NCI-H69 (cell line): ENCODE results near the gene ZHX3.

Source experiments
- DNase-seq: peaks from one replicate; lab custom pipeline; 2025; lab: John Stamatoyannopoulos, UW

The ZHX3 gene

GRCh38 chr20:41293269-41294037, 24.1 kb downstream of the ZHX3 start:
- DNase-seq = no peak

DNA sequence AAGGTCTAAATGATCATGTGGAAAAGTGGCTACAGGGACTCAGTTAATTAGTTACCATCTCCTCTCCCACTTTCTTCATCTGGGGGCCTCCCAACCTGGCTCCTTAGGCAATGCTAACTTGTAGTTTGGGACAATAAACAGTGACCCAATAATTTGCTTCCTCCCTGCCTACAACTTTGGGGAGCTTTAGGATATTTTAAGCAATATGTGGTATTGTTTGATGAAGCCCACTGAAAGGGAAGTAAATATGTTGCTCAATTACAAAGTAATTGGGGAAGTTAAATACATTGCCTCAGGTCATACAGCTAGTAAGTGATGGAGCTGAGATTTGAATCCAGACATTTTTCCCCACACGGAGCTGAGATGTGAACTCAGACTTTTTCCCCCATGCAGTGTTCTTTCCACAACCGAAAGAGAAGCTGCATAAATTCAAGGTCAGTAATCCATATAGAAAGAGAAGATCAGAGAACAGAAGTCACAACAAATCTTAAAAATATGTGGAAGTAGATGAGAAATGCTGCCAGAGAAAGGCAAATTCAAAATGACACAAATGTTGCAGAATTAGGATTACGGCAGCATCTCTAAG, 26.6 kb downstream of the ZHX3 start:
- peak; percentile 6 for DNase-seq

GRCh38 chr20:41287327-41287726, 30.2 kb downstream of the ZHX3 start:
- DNase-seq = no peak

DNA sequence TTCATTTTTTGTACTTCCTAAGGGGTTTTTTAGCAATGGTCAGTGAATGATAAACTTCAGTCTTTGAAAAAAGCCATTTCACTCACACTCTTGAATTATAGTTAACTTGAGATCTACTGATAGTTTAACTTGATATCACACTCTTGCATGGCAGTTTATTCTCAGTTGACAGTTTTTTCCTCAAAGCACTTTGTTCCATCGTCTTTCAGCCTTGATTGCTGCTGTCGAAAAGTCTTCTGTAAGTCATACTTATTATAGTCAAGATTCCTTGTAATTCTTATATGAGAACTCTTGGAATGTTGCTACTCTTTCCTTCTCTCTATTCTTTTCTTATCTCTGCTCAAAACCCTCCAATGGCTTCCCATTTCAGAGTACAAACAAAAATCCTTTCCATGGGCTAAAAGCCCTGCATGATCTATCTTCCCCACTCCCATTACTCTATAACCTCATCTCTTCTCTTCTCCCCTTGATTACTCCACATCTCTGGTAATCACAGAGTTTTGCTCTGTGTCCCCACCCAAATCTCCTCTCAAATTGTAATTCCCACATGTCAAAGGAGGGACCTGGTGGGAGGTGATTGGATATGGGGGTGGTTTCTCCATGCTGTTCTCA, 31.2 kb downstream of the ZHX3 start:
- DNase-seq = no peak

GRCh38 chr20:41279546-41280225, 37.8 kb downstream of the ZHX3 start:
- no peak for DNase-seq

GRCh38 chr20:41278936-41279335, 38.6 kb downstream of the ZHX3 start:
- no peak for DNase-seq

GRCh38 chr20:41277049-41277448, 40.5 kb downstream of the ZHX3 start:
- DNase-seq = no peak

DNA sequence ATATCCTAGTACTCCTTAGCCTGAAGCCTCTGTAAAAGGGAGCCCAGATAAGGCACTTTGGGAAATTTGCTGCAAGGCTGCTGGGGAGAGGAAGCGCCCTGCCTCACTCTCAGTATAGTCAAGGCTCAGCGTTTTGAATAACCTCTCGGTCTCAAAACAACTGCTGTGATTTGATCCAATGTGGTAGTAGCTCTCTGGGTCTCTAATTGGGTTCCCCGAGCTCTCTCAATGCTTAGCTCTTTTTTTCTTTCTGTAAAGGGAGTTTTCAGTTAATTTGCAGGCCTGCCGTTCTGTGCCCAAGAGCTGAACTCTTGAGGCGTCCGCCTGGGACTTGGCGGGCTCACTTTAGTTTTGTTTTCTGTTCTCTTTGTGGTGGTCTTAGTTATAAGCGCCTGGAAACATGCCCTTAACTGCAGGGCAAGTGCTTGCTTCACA, 41.2 kb downstream of the ZHX3 start:
- DNase-seq = no peak

DNA sequence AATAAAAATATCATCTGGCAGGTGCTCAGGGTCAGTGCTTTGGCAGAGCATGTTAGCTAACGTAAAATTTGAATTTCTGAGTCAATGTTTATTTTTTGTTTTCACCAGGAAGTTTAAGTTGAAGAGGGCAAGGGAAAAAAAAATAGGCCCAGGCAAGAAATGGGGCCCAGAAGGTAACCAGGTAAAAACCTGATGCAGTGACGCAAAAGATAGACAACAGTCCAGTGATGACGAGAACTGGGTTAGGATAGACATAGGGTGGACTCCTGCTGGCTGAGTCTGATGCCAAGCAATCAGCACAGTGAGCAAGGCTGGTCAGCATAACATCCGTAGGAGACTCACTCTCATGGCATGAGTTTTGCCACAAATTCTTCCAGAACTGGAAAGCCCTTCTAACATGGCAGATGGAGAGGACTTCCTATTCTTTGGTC, 42.2 kb downstream of the ZHX3 start:
- DNase-seq = no peak

- DNase-seq = no peak
Measured at GRCh38 chr20:41274152-41274551, 43.4 kb downstream of the ZHX3 start.

DNA sequence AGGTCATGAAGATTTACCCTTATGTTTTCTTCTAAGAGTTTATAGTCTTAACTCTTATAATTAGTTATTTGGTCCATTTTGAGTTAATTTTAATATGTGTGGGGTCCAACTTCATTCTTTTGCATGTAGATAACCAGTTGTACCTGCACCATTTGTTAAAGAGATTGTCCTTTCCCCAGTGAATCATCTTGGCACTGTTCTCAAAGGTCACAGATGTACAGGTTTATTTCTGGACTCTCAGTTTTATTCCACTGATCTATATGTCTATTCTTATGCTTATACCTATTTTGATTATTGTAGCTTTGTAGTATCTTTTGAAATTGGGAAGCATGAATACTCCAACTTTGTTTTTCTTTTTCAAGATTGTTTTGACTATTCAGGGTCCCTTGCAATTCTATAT, 44.1 kb downstream of the ZHX3 start:
- DNase-seq = no peak

DNA sequence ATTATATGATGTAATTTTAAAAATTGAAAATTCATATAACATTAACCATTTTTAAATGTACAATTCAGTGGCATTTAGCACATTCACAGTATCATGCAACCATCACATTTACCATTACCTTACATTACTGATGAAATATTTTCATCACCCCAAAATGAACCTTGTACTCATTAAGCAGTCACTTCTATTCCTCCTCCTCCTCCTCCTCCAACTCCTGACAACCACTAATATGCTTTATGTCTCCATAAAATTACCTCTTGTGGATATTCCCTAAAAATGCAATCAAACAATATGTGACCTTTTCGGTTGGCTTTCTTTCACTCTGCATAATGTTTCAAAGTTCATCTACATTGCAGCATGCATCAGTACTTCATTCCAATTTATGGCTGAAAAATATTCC, 45.2 kb downstream of the ZHX3 start:
- no peak for DNase-seq

DNA sequence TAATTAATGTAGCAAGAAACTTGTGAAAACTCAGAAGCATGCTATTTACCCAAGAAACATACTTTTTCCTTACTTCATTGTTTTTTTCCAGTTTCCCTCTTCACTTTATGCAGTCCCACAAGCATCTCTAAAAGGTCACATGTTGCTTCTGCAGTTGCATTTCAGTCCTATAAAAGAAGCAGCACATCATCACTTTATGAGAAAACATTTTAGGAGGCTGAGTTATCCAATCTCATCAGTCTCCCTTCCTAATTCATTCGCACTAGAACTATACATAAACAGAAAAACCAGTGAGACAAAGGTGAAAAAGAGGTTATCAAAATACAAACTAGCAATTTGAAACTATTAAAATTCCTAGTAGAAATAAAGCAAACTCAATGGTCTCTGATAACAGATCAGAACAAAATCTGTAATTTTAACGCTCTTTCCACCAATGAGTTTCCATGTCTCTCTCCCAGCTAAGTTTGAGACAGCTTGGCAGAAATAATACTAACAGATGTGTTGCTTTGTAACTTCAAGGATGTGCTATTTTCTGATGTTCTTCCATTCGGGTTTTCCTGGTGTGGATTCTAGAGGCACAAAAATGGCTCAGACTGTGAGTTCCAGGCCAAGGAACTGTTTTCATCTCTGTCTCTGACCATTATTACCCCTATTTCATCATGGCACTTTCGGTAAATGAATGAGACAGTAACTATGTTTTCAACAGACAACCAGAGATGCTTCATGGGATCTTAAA, 48.4 kb downstream of the ZHX3 start:
- no peak for DNase-seq

DNA sequence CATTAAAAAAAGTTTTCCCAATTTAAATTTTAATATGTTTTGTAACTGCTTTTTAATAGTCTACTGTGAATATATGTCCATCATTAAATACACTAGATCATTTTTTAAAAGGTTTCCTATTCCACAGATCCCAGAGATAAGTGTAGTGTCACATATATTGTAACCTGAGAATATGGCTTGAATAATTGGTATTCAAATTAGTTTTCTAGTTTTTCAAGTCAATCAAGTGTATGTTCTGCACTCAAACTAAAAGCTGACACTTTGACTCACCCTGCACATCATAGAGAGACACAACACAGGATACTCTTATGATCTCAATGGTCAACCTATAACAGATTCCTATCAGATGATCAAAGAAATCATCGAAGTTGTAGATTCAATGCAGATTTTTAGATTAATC, 49.1 kb downstream of the ZHX3 start:
- no peak for DNase-seq

DNA sequence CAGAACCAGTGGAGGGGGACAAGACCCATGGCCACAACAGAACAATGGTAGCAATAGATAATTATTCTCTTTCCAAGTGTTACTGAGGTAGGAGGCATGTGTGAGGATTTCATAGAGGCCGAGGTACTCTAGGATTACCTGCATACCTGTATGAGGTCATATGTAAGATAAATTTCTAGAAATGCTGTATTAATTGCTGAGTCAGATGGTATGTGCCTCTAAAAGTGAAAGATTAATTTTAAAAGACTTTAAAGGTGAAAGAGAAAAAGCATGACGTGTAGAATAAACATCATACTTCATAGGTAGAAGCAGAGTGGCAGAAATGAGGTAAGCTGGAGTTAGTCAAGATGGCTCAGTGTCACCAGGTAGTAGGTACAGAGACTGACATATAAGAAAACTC, 51.6 kb downstream of the ZHX3 start:
- DNase-seq = no peak

- DNase-seq = no peak
Measured at GRCh38 chr20:41264819-41265218, 52.7 kb downstream of the ZHX3 start.

- peak; percentile 3 for DNase-seq
Measured at GRCh38 chr20:41261790-41262717, 55.5 kb downstream of the ZHX3 start.

DNA sequence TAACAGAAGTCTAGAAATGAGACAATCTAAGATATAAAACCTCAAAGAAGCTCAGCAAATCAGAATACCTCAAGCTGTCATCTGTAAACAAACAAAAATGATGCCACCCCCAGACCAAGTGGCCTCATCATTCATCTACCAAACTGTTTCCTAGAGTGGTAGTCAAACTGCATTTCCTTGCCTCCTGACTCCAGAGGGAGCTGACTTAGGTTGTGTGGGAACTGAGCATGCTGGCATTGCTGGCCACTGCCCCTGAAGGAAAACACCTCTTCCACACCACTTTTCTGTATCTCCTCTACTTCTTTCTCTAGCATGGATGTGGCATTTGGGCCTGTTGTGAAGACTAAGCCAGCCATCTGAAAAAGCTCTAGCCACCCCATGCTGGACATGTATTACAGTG, 56.3 kb downstream of the ZHX3 start:
- no peak for DNase-seq

- DNase-seq = no peak
Measured at GRCh38 chr20:41260734-41261220, 56.8 kb downstream of the ZHX3 start.

GRCh38 chr20:41259309-41259708, 58.2 kb downstream of the ZHX3 start:
- no peak for DNase-seq

- DNase-seq = no peak
Measured at GRCh38 chr20:41258474-41258873, 59.1 kb downstream of the ZHX3 start.
